CD4-positive, alpha-beta T cell (primary cell): Measurements from ENCODE around the gene KCND2. TPM values are rescaled to one million over a fixed set of nuclear protein-coding genes. Genes with fewer than 3 reads are reported as not detected.

ENCODE experiments used
- ATAC-seq: fragments of 200-7000 bp; cut with Tn5 transposase; one replicate; pipeline ENCODE4 v1.10.0; 2022; ENCODE audit warnings: mild to moderate bottlenecking; ENCODE audit not compliant: poor library complexity
- CTCF ChIA-PET: fragments of 350-600 bp; sonication (Branson Sonifier 250); formaldehyde crosslinking; loops from one replicate; lab custom pipeline; 2021; ENCODE audit warnings: antibody characterized with exemption, inconsistent platforms; lab: Charles Lee
- POLR2A ChIA-PET: fragments of 350-600 bp; sonication (Branson Sonifier 250); formaldehyde crosslinking; loops from one replicate; lab custom pipeline; 2021; ENCODE audit warnings: antibody characterized with exemption, inconsistent platforms; lab: Charles Lee
- DNase-seq, 14 experiments: peaks; one replicate each; pipeline ENCODE4 v3.0.0-alpha.2; 2013 to 2020; ENCODE audit warnings: mixed read lengths in 2 of 14
- H3K27ac ChIP-seq, 2 donors: one replicate each; pipeline versions ENCODE4 v1.5.1 to v1.7.0; 2013; ENCODE audit warnings: low read length in 2 of 2, low read depth in 1 of 2, mild to moderate bottlenecking in 1 of 2
- H3K27me3 ChIP-seq, 2 experiments: 1 replicate in 1 of 2; 2 replicates in 1 of 2; pipeline versions ENCODE4 v1.6.1 to v1.7.0; 2013; ENCODE audit warnings: low read length in 2 of 2, control low read depth in 1 of 2, mild to moderate bottlenecking in 1 of 2, moderate library complexity in 1 of 2; ENCODE audit not compliant: insufficient read depth in 2 of 2, control insufficient read depth in 1 of 2
- H3K36me3 ChIP-seq: one replicate; pipeline ENCODE4 v1.6.1; 2013; ENCODE audit warnings: low read length, control low read depth; ENCODE audit not compliant: insufficient read depth
- H3K4me1 ChIP-seq: one replicate; pipeline ENCODE4 v1.6.1; 2013; ENCODE audit warnings: low read length, control low read depth; ENCODE audit not compliant: insufficient read depth
- H3K4me3 ChIP-seq: one replicate; pipeline ENCODE4 v1.5.1; 2013; ENCODE audit warnings: mild to moderate bottlenecking, low read length, moderate library complexity
- H3K9me3 ChIP-seq, 2 experiments: 1 replicate in 1 of 2; 2 replicates in 1 of 2; pipeline versions ENCODE4 v1.6.1 to v1.7.0; 2013; ENCODE audit warnings: low read length in 2 of 2, mild to moderate bottlenecking in 2 of 2, control low read depth in 1 of 2, moderate library complexity in 1 of 2; ENCODE audit not compliant: control insufficient read depth in 1 of 2, insufficient read depth in 1 of 2
- H3K27ac Mint-ChIP-seq: one replicate; pipeline ENCODE4 v1.8.0; 2020; ENCODE audit warnings: mixed read lengths
- H3K27me3 Mint-ChIP-seq: one replicate; pipeline ENCODE4 v1.8.0; 2021; ENCODE audit warnings: mixed read lengths
- H3K36me3 Mint-ChIP-seq: one replicate; pipeline ENCODE4 v1.8.0; 2021; ENCODE audit warnings: low read depth, mixed read lengths
- H3K4me1 Mint-ChIP-seq: one replicate; pipeline ENCODE4 v1.8.0; 2021; ENCODE audit warnings: low read depth, mixed read lengths
- H3K4me3 Mint-ChIP-seq: one replicate; pipeline ENCODE4 v1.8.0; 2020; ENCODE audit warnings: mild to moderate bottlenecking, mixed read lengths
- H3K9me3 Mint-ChIP-seq: one replicate; pipeline ENCODE4 v1.8.0; 2020; ENCODE audit warnings: mixed read lengths
- CTCF ChIP-seq: fragments of 200-600 bp; IDR thresholded peaks from one replicate; pipeline ENCODE4 v1.8.0; 2022; ENCODE audit warnings: antibody characterized with exemption, mild to moderate bottlenecking
- intact Hi-C, 2 experiments: fragments of 100-400 bp; cut with DNase I in 1 of 2; cut with micrococcal nuclease in 1 of 2; formaldehyde crosslinking; loops; one replicate each; pipeline versions ENCODE4 v1.15.1 to v1.9.0; 2023 to 2025; cut with DNase I, micrococcal nuclease
- total RNA-seq, 174 experiments: library from RNA in 2 of 174; stranded (reverse) in 2 of 174; gene quantifications; one replicate each; pipeline ENCODE4 v1.2.3 and lab custom pipeline; 2021 to 2026

The KCND2 gene
- total RNA-seq, 2 experiments from 2014 or later = not detected

- CTCF ChIA-PET = no interaction called here
- no peaks in the 10 kb centered on the region for H3K27me3 Mint-ChIP-seq
- Histone ChIP-seq H3K4me3 (no peak overlapping the region), H3K27ac (no peak overlapping the region), H3K36me3 (no peaks in the 10 kb centered on the region), H3K4me1 (no peaks in the 10 kb centered on the region), H3K9me3 (no peaks in the 10 kb centered on the region), H3K27me3 (no peaks in the 10 kb centered on the region)
- no peak overlapping the region for H3K4me3 Mint-ChIP-seq
- ATAC-seq (no peak), DNase-seq (no peak)
- no peaks in the 10 kb centered on the region for H3K4me1 Mint-ChIP-seq
- no peak for TF ChIP-seq CTCF
- intact Hi-C loops = no loop called here
- no peak overlapping the region for H3K27ac Mint-ChIP-seq
- POLR2A ChIA-PET = no interaction called here
- peaks cover 3% of the 10 kb centered on the region for H3K9me3 Mint-ChIP-seq
- H3K36me3 Mint-ChIP-seq = no peaks in the 10 kb centered on the region
Observed at GRCh38 chr7:120398284-120399000, 125.5 kb downstream of the KCND2 start.

GRCh38 chr7:120400806-120401455 is 128.0 kb downstream of the KCND2 start:
- Histone ChIP-seq H3K27me3 (no peaks in the 10 kb centered on the region), H3K4me1 (no peaks in the 10 kb centered on the region), H3K27ac (no peak overlapping the region), H3K4me3 (no peak overlapping the region), H3K9me3 (no peaks in the 10 kb centered on the region), H3K36me3 (no peaks in the 10 kb centered on the region)
- no peaks in the 10 kb centered on the region for H3K4me1 Mint-ChIP-seq
- ATAC-seq (no peak), DNase-seq (no peak)
- H3K9me3 Mint-ChIP-seq = no peaks in the 10 kb centered on the region
- intact Hi-C loops = no loop called here
- TF ChIP-seq CTCF = no peak
- no peaks in the 10 kb centered on the region for H3K27me3 Mint-ChIP-seq
- H3K36me3 Mint-ChIP-seq = no peaks in the 10 kb centered on the region
- ChIA-PET CTCF (interaction anchor here (1.1 kb wide), 1 partner anchor 35 kb away, joined by 4 read pairs; no protein-coding TSS in a partner anchor), POLR2A (no interaction called here)
- no peak overlapping the region for H3K27ac Mint-ChIP-seq
- no peak overlapping the region for H3K4me3 Mint-ChIP-seq

GRCh38 chr7:120402079-120402767 is 129.2 kb downstream of the KCND2 start:
- H3K27me3 Mint-ChIP-seq = no peaks in the 10 kb centered on the region
- no peak overlapping the region for H3K4me3 Mint-ChIP-seq
- H3K27ac Mint-ChIP-seq = no peak overlapping the region
- peaks cover 4% of the 10 kb centered on the region for H3K9me3 Mint-ChIP-seq
- Histone ChIP-seq H3K9me3 (no peaks in the 10 kb centered on the region), H3K4me1 (no peaks in the 10 kb centered on the region), H3K4me3 (no peak overlapping the region), H3K27me3 (no peaks in the 10 kb centered on the region), H3K36me3 (no peaks in the 10 kb centered on the region), H3K27ac (no peak overlapping the region)
- intact Hi-C loops = no loop called here
- no peak for TF ChIP-seq CTCF
- CTCF ChIA-PET = interaction anchor here (1.1 kb wide), 1 partner anchor 34 kb away, joined by 4 read pairs; no protein-coding TSS in a partner anchor
- DNase-seq (no peak), ATAC-seq (no peak)
- POLR2A ChIA-PET = no interaction called here
- no peaks in the 10 kb centered on the region for H3K36me3 Mint-ChIP-seq
- no peaks in the 10 kb centered on the region for H3K4me1 Mint-ChIP-seq
